SJCRH30 (cell line): ENCODE measurements around the gene PDE1A. TPM values are rescaled to one million over a fixed set of nuclear protein-coding genes. Genes with fewer than 3 reads are reported as not detected.

Source experiments
- DNase-seq, 2 experiments: peaks; one replicate each; pipeline ENCODE4 v3.0.0-alpha.2; 2015 to 2020
- H3K27ac ChIP-seq: fragments of 250-450 bp; sonication (Bioruptor Pico); 2 replicates; pipeline ENCODE4 v1.5.1; 2020; ENCODE audit warnings: mild to moderate bottlenecking, moderate library complexity
- H3K27me3 ChIP-seq: fragments of 250-450 bp; sonication (Bioruptor Pico); 2 replicates; pipeline ENCODE4 v1.5.1; 2020; ENCODE audit warnings: mild to moderate bottlenecking, moderate library complexity
- H3K36me3 ChIP-seq: fragments of 250-450 bp; sonication (Bioruptor Pico); 2 replicates; pipeline ENCODE4 v1.5.1; 2020; ENCODE audit warnings: mild to moderate bottlenecking, moderate library complexity
- H3K4me1 ChIP-seq: fragments of 250-450 bp; sonication (Bioruptor Pico); 2 replicates; pipeline ENCODE4 v1.5.1; 2020; ENCODE audit warnings: mild to moderate bottlenecking, moderate library complexity
- H3K4me3 ChIP-seq: fragments of 250-450 bp; sonication (Bioruptor Pico); 2 replicates; pipeline ENCODE4 v1.5.1; 2020; ENCODE audit warnings: mild to moderate bottlenecking, moderate library complexity
- H3K9me3 ChIP-seq: fragments of 250-450 bp; sonication (Bioruptor Pico); replicated peaks from 2 replicates; pipeline ENCODE4 v1.5.1; 2020; ENCODE audit warnings: mild to moderate bottlenecking, moderate library complexity
- total RNA-seq: library from RNA; depleted of rRNA; stranded (reverse); fragments of >200 nt; shearing (Covaris generic); gene quantifications from 2 replicates; pipeline ENCODE4 v1.2.3, GENCODE V29; 2014

PDE1A gene
- total RNA-seq, 1 experiment from 2014 or later, result 1.6 TPM

- peak in 1 of 2 experiments; percentile 28 for DNase-seq
- Histone ChIP-seq H3K27me3 (no peaks in the 10 kb centered on the region), H3K4me3 (no peak overlapping the region)
These were observed 323.3 kb downstream of the PDE1A start for GRCh38 chr2:182103526-182103925.

DNA sequence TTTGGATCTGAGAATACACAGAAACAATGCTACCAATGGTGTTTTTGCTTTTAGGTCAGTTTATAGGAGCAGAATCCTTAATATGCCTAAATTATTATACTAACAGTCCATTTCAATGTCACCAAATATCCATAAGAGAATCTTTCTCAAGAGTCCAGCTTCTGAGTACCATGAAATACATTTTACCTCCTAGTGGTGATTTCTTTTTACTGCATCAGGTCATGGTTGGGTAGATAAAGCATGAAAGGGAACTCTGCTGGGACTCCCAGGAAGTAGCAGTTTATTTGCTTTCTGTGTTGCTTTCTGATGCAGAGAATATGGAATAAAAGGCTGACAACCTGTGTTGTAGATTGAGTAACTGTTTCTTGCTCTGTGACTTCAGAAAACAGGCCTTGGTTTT is 325.6 kb downstream of the PDE1A start:
- H3K9me3 ChIP-seq, result no peaks in the 10 kb centered on the region
- peak in 1 of 2 experiments; percentile 13 for DNase-seq
- no peak overlapping the region for H3K27ac ChIP-seq
- no peaks in the 10 kb centered on the region for H3K4me1 ChIP-seq
- H3K27me3 ChIP-seq, result no peaks in the 10 kb centered on the region
- no peaks in the 10 kb centered on the region for H3K36me3 ChIP-seq
- no peak overlapping the region for H3K4me3 ChIP-seq

More at GRCh38 chr2:182103526-182103925, 323.3 kb downstream of the PDE1A start:
- Histone ChIP-seq H3K36me3 (no peaks in the 10 kb centered on the region), H3K27ac (no peak overlapping the region), H3K4me1 (no peaks in the 10 kb centered on the region), H3K9me3 (no peaks in the 10 kb centered on the region)

DNA sequence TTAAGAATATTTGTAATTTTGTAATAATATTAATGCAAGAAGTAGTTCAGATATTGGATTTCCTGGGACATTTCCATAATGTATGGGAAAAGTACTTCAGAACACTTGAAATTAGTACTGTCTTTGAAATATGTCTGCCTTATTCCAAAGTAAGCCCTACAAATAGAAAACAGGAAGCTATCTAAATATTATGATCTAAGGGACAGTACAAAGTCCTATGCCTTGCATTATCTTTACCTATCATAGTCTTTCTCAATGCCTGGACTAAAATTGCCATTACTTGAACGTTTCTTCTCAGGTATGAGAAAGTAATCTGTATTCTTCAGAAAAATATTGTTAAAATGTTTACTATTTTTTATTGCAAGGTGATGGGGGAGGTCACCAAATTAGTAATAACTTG is 328.2 kb downstream of the PDE1A start:
- Histone ChIP-seq H3K27me3 (no peaks in the 10 kb centered on the region), H3K4me1 (no peaks in the 10 kb centered on the region), H3K9me3 (0 out of 2 replicates have a peak, but pooled peaks cover 2% of the 10 kb centered on the region), H3K27ac (no peak overlapping the region), H3K4me3 (no peak overlapping the region), H3K36me3 (no peaks in the 10 kb centered on the region)
- DNase-seq, result no peak

GRCh38 chr2:182097571-182098164 is 329.2 kb downstream of the PDE1A start:
- Histone ChIP-seq H3K27me3 (no peaks in the 10 kb centered on the region), H3K36me3 (no peaks in the 10 kb centered on the region), H3K4me1 (no peaks in the 10 kb centered on the region), H3K9me3 (0 out of 2 replicates have a peak, but pooled peaks cover 3% of the 10 kb centered on the region), H3K27ac (no peak overlapping the region), H3K4me3 (no peak overlapping the region)
- no peak for DNase-seq

DNA sequence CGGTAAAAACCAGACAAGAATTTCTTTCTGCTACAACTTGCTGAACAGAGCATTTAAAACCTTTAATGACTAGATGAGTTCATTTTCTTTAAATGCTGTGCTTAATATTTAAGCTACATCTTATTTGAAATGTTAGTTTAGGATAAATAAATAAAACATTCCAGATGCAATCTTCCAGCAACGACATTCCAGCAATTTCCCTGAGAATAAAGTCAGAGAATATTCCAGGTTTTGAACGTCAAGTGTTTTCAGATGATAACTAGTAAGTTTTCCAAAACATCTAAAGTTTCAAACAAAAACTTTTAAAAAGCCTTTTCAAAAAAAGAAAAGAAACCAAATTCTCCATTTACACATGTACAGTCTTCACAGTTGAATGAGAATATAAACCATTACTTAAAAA is 336.4 kb downstream of the PDE1A start:
- Histone ChIP-seq H3K27me3 (no peaks in the 10 kb centered on the region), H3K27ac (no peak overlapping the region), H3K4me3 (no peak overlapping the region), H3K9me3 (0 out of 2 replicates have a peak, but pooled peaks cover 3% of the 10 kb centered on the region), H3K36me3 (no peaks in the 10 kb centered on the region), H3K4me1 (no peaks in the 10 kb centered on the region)
- no peak for DNase-seq
